CD4-positive, CD25-positive, alpha-beta regulatory T cell (primary cell): ENCODE results near the gene EHD4. TPM values are rescaled to one million over a fixed set of nuclear protein-coding genes. Genes with fewer than 3 reads are reported as not detected.
A peak's percentile ranks its signal among the peaks of the same experiment; 100 is the strongest.

Source experiments
- ATAC-seq, 2 donors: fragments of 150-1000 bp; cut with Tn5 transposase; one replicate each; pipeline ENCODE4 v1.10.0; 2021; ENCODE audit warnings: low read depth in 2 of 2, moderate number of reproducible peaks in 2 of 2, moderate library complexity in 1 of 2
- DNase-seq, 3 donors: peaks; one replicate each; pipeline versions ENCODE4 v3.0.0 to v3.0.0-alpha.2; 2012 to 2022; ENCODE audit warnings: mixed read lengths in 1 of 3
- H3K27ac ChIP-seq: one replicate; pipeline ENCODE4 v1.7.0; 2013; ENCODE audit warnings: mild to moderate bottlenecking, low read length; ENCODE audit not compliant: insufficient read depth, poor library complexity, severe bottlenecking
- H3K27me3 ChIP-seq: one replicate; pipeline ENCODE4 v1.7.0; 2013; ENCODE audit warnings: low read length; ENCODE audit not compliant: control insufficient read depth, insufficient read depth
- H3K36me3 ChIP-seq: one replicate; pipeline ENCODE4 v1.7.0; 2013; ENCODE audit warnings: mild to moderate bottlenecking, low read length, moderate library complexity; ENCODE audit not compliant: control insufficient read depth, insufficient read depth
- H3K4me1 ChIP-seq: 2 replicates; pipeline ENCODE4 v1.7.0; 2013; ENCODE audit warnings: mild to moderate bottlenecking, low read length; ENCODE audit not compliant: insufficient read depth, control insufficient read depth, poor library complexity, severe bottlenecking
- H3K4me3 ChIP-seq: one replicate; pipeline ENCODE4 v1.7.0; 2013; ENCODE audit warnings: low read depth, mild to moderate bottlenecking, low read length, moderate library complexity
- H3K9me3 ChIP-seq, 2 experiments: 1 replicate in 1 of 2; 2 replicates in 1 of 2; pipeline ENCODE4 v1.7.0; 2013; ENCODE audit warnings: low read length in 2 of 2, mild to moderate bottlenecking in 1 of 2, moderate library complexity in 1 of 2; ENCODE audit not compliant: control insufficient read depth in 2 of 2
- H3K27ac Mint-ChIP-seq, 3 donors: one replicate each; pipeline ENCODE4 v1.8.0; 2020 to 2022; ENCODE audit warnings: mild to moderate bottlenecking in 3 of 3, mixed read lengths in 3 of 3, moderate library complexity in 2 of 3
- H3K27me3 Mint-ChIP-seq: one replicate; pipeline ENCODE4 v1.8.0; 2022; ENCODE audit warnings: mild to moderate bottlenecking, mixed read lengths
- H3K36me3 Mint-ChIP-seq: one replicate; pipeline ENCODE4 v1.8.0; 2020; ENCODE audit warnings: mixed read lengths
- H3K4me1 Mint-ChIP-seq, 4 donors: one replicate each; pipeline ENCODE4 v1.8.0; 2020 to 2022; ENCODE audit warnings: mixed read lengths in 4 of 4, mild to moderate bottlenecking in 1 of 4
- H3K4me3 Mint-ChIP-seq, 4 donors: one replicate each; pipeline ENCODE4 v1.8.0; 2020 to 2022; ENCODE audit warnings: mild to moderate bottlenecking in 4 of 4, mixed read lengths in 4 of 4, moderate library complexity in 3 of 4
- H3K9me3 Mint-ChIP-seq, 7 donors: one replicate each; pipeline ENCODE4 v1.8.0; 2020 to 2022; ENCODE audit warnings: mixed read lengths in 7 of 7, mild to moderate bottlenecking in 3 of 7, moderate library complexity in 2 of 7
- polyA plus RNA-seq, 4 donors: library from polyadenylated mRNA; unstranded; fragments of 300-500 nt; fragmentation: Illumina TruSeq; gene quantifications; one replicate each; pipeline ENCODE4 v1.2.3, GENCODE V29; 2021
- total RNA-seq: library from RNA; stranded (reverse); gene quantifications from one replicate; pipeline ENCODE4 v1.2.3, GENCODE V29; 2022

The EHD4 gene
- total and polyA plus RNA-seq, 5 donors from 2014 or later: 9.3 to 57.8 (median 13.8) TPM

- Mint-ChIP-seq H3K27me3 (peaks cover 14% of the 10 kb centered on the region), H3K27ac (no peak overlapping the region), H3K36me3 (no peaks in the 10 kb centered on the region), H3K9me3 (no peaks in the 10 kb centered on the region), H3K4me3 (no peak overlapping the region), H3K4me1 (peaks cover 0 to 11% (median under 1%) of the 10 kb centered on the region in 4 donors)
- no peaks in the 10 kb centered on the region for H3K9me3 ChIP-seq
- no peaks in the 10 kb centered on the region for H3K4me1 ChIP-seq
- ATAC-seq (no peak), DNase-seq (no peak)
- no peaks in the 10 kb centered on the region for H3K27me3 ChIP-seq
- H3K27ac ChIP-seq: no peak overlapping the region
- H3K36me3 ChIP-seq: no peaks in the 10 kb centered on the region
- no peak overlapping the region for H3K4me3 ChIP-seq
Observed at GRCh38 chr15:41981371-41982132, 9.2 kb upstream of the EHD4 start.

GRCh38 chr15:41980654-41981323, 8.4 kb upstream of the EHD4 start:
- H3K27ac Mint-ChIP-seq: peak overlapping the region in 1 of 3 donors; percentile 80

GRCh38 chr15:41979493-41980266, 7.3 kb upstream of the EHD4 start:
- H3K27ac ChIP-seq: no peak overlapping the region
- ATAC-seq (no peak), DNase-seq (no peak)
- Mint-ChIP-seq H3K27me3 (peaks cover 21% of the 10 kb centered on the region), H3K4me3 (no peak overlapping the region), H3K27ac (peak overlapping the region in 1 of 3 donors; percentile 5), H3K36me3 (no peaks in the 10 kb centered on the region), H3K4me1 (peaks cover 0 to 11% (median under 1%) of the 10 kb centered on the region in 4 donors), H3K9me3 (no peaks in the 10 kb centered on the region)
- peaks cover 3% of the 10 kb centered on the region for H3K27me3 ChIP-seq
- no peak overlapping the region for H3K4me3 ChIP-seq
- H3K36me3 ChIP-seq: no peaks in the 10 kb centered on the region
- no peaks in the 10 kb centered on the region for H3K9me3 ChIP-seq
- no peaks in the 10 kb centered on the region for H3K4me1 ChIP-seq

More at GRCh38 chr15:41980654-41981323, 8.4 kb upstream of the EHD4 start:
- Histone ChIP-seq H3K4me1 (no peaks in the 10 kb centered on the region), H3K36me3 (no peaks in the 10 kb centered on the region), H3K9me3 (no peaks in the 10 kb centered on the region), H3K27ac (no peak overlapping the region), H3K4me3 (no peak overlapping the region), H3K27me3 (no peaks in the 10 kb centered on the region)
- DNase-seq (peak in 1 of 3 donors; percentile 84), ATAC-seq (no peak)
- peaks cover 0 to 11% (median under 1%) of the 10 kb centered on the region in 4 donors for H3K4me1 Mint-ChIP-seq
- no peaks in the 10 kb centered on the region for H3K36me3 Mint-ChIP-seq
- H3K9me3 Mint-ChIP-seq: no peaks in the 10 kb centered on the region
- H3K4me3 Mint-ChIP-seq: no peak overlapping the region
- peaks cover 15% of the 10 kb centered on the region for H3K27me3 Mint-ChIP-seq

GRCh38 chr15:41978534-41978933, 6.2 kb upstream of the EHD4 start:
- Mint-ChIP-seq H3K36me3 (no peaks in the 10 kb centered on the region), H3K27ac (no peak overlapping the region), H3K4me1 (peaks cover 0 to 11% (median under 1%) of the 10 kb centered on the region in 4 donors), H3K27me3 (peaks cover 16% of the 10 kb centered on the region), H3K9me3 (no peaks in the 10 kb centered on the region), H3K4me3 (no peak overlapping the region)
- Histone ChIP-seq H3K27ac (no peak overlapping the region), H3K4me3 (no peak overlapping the region), H3K27me3 (peaks cover 7% of the 10 kb centered on the region), H3K9me3 (no peaks in the 10 kb centered on the region), H3K36me3 (no peaks in the 10 kb centered on the region), H3K4me1 (no peaks in the 10 kb centered on the region)
- ATAC-seq (no peak), DNase-seq (no peak)

GRCh38 chr15:41977757-41978383, 5.5 kb upstream of the EHD4 start:
- Mint-ChIP-seq H3K9me3 (no peaks in the 10 kb centered on the region), H3K4me3 (no peak overlapping the region), H3K36me3 (no peaks in the 10 kb centered on the region), H3K27ac (no peak overlapping the region), H3K4me1 (peaks cover 0 to 11% (median 2%) of the 10 kb centered on the region in 4 donors), H3K27me3 (peaks cover 16% of the 10 kb centered on the region)
- H3K4me1 ChIP-seq: peaks cover under 1% of the 10 kb centered on the region
- ATAC-seq (no peak), DNase-seq (no peak)
- no peak overlapping the region for H3K4me3 ChIP-seq
- no peaks in the 10 kb centered on the region for H3K9me3 ChIP-seq
- no peak overlapping the region for H3K27ac ChIP-seq
- no peaks in the 10 kb centered on the region for H3K36me3 ChIP-seq
- peaks cover 7% of the 10 kb centered on the region for H3K27me3 ChIP-seq

GRCh38 chr15:41975669-41976068, 3.3 kb upstream of the EHD4 start:
- Histone ChIP-seq H3K36me3 (no peaks in the 10 kb centered on the region), H3K27me3 (peaks cover 7% of the 10 kb centered on the region), H3K27ac (no peak overlapping the region), H3K4me1 (peaks cover 14% of the 10 kb centered on the region), H3K9me3 (no peaks in the 10 kb centered on the region), H3K4me3 (no peak overlapping the region)
- no peaks in the 10 kb centered on the region for H3K36me3 Mint-ChIP-seq
- ATAC-seq: no peak
- no peak overlapping the region for H3K27ac Mint-ChIP-seq
- H3K9me3 Mint-ChIP-seq: no peaks in the 10 kb centered on the region
- peaks cover 21% of the 10 kb centered on the region for H3K27me3 Mint-ChIP-seq
- DNase-seq: no peak
- H3K4me3 Mint-ChIP-seq: no peak overlapping the region
- peaks cover 6 to 16% (median 13%) of the 10 kb centered on the region in 4 donors for H3K4me1 Mint-ChIP-seq

GRCh38 chr15:41974041-41974440, 1.7 kb upstream of the EHD4 start:
- Histone ChIP-seq H3K9me3 (no peaks in the 10 kb centered on the region), H3K27me3 (peaks cover 7% of the 10 kb centered on the region), H3K4me1 (peaks cover 31% of the 10 kb centered on the region), H3K4me3 (no peak overlapping the region), H3K36me3 (no peaks in the 10 kb centered on the region), H3K27ac (no peak overlapping the region)
- DNase-seq (no peak), ATAC-seq (no peak)
- Mint-ChIP-seq H3K4me3 (peak overlapping the region in 2 of 4 donors; percentile 59 to 96), H3K36me3 (no peaks in the 10 kb centered on the region), H3K27ac (peak overlapping the region in 1 of 3 donors; percentile 98), H3K9me3 (no peaks in the 10 kb centered on the region), H3K4me1 (peaks cover 16 to 32% (median 25%) of the 10 kb centered on the region in 4 donors), H3K27me3 (peaks cover 21% of the 10 kb centered on the region)
